Right lobe of liver (tissue), 4 donors: ENCODE results near the gene CEP164.

Experiments
- CTCF ChIP-seq, 4 donors: fragments of 200-600 bp in 3 of 4; fragments of 450-650 bp in 1 of 4; IDR thresholded peaks; one replicate each; pipeline versions ENCODE4 v1.5.1 to v1.8.0; 2016 to 2022; ENCODE audit warnings: antibody characterized with exemption in 4 of 4, mild to moderate bottlenecking in 2 of 4
- POLR2A ChIP-seq: fragments of 450-650 bp; IDR thresholded peaks from one replicate; pipeline ENCODE4 v1.6.1; 2017; ENCODE audit warnings: antibody characterized with exemption, mild to moderate bottlenecking
- donor health status: DM: no; HTN: no; CAD: no.
- donor health status: DM: no; HTN: no; CAD: no.
- donor health status: DM: no; HTN: yes; CAD: no.

GRCh38 chr11:117290809-117291396 is 36.8 kb upstream of the CEP164 start, which contains the start of gene BACE1-AS:
- TF ChIP-seq POLR2A (no peak), CTCF (IDR thresholded peaks at IDR 0.05) (no peak)
